Spleen (tissue), 11 donors: ENCODE data around the gene DHRS2. TPM values are rescaled to one million over a fixed set of nuclear protein-coding genes. Genes with fewer than 3 reads are reported as not detected.
"Not testable (repeated sequence)": the region's sequence is repeated elsewhere in the genome, so short reads cannot be mapped to it uniquely, and the experiment has no call there.

ENCODE experiments used
- DNase-seq: peaks from one replicate; pipeline ENCODE4 v3.0.0-alpha.2; 2020
- H3K27ac ChIP-seq, 8 donors: fragments of 200-600 bp; sonication (generic) in 7 of 8; 1 replicate in 4 of 8; 2 replicates in 4 of 8; pipeline versions ENCODE4 v1.5.0 to v1.8.0; 2016 to 2021; ENCODE audit warnings: inconsistent platforms in 4 of 8, mild to moderate bottlenecking in 4 of 8, moderate library complexity in 1 of 8
- H3K27me3 ChIP-seq, 7 donors: fragments of 200-600 bp; sonication (generic) in 6 of 7; replicated peaks in 1 of 7; 1 replicate in 4 of 7; 2 replicates in 3 of 7; pipeline versions ENCODE4 v1.5.0 to v1.8.0; 2016 to 2021; ENCODE audit warnings: inconsistent platforms in 3 of 7, mild to moderate bottlenecking in 1 of 7
- H3K36me3 ChIP-seq, 6 donors: fragments of 200-600 bp; sonication (generic) in 5 of 6; 1 replicate in 4 of 6; 2 replicates in 2 of 6; pipeline versions ENCODE4 v1.5.0 to v1.8.0; 2016 to 2021; ENCODE audit warnings: inconsistent platforms in 2 of 6
- H3K4me1 ChIP-seq, 6 donors: fragments of 200-600 bp; sonication (generic) in 5 of 6; 1 replicate in 3 of 6; 2 replicates in 3 of 6; pipeline versions ENCODE4 v1.5.0 to v1.8.0; 2016 to 2021; ENCODE audit warnings: inconsistent platforms in 3 of 6
- H3K4me3 ChIP-seq, 8 donors: fragments of 200-600 bp; sonication (generic) in 7 of 8; 1 replicate in 4 of 8; 2 replicates in 4 of 8; pipeline versions ENCODE4 v1.5.0 to v1.8.0; 2016 to 2021; ENCODE audit warnings: inconsistent platforms in 4 of 8, mild to moderate bottlenecking in 4 of 8, moderate library complexity in 2 of 8
- H3K9me3 ChIP-seq, 8 donors: fragments of 200-600 bp; sonication (generic) in 7 of 8; 1 replicate in 4 of 8; 2 replicates in 4 of 8; pipeline versions ENCODE4 v1.5.0 to v1.8.0; 2016 to 2021; ENCODE audit warnings: inconsistent platforms in 4 of 8
- POLR2A ChIP-seq, 3 donors: fragments of 450-650 bp; IDR thresholded peaks; one replicate each; pipeline ENCODE4 v1.5.1; 2017; ENCODE audit warnings: antibody characterized with exemption in 3 of 3, mild to moderate bottlenecking in 1 of 3
- POLR2AphosphoS5 ChIP-seq, 3 donors: sonication (generic); formaldehyde crosslinking; IDR thresholded peaks; one replicate each; pipeline ENCODE4 v1.5.1; 2017; ENCODE audit warnings: antibody characterized with exemption in 3 of 3
- WGBS, 5 donors: extraction: QIAGEN DNeasy Blood & Tissue Kit in 3 of 5; methylation state at CpG; one replicate each; pipeline versions ENCODE4 v1.1.5 to v1.1.7; 2013 to 2018; 5-methylcytosine and 5-hydroxymethylcytosine counted together
- intact Hi-C: fragments of 100-400 bp; cut with DNase I; formaldehyde crosslinking; loops from one replicate; pipeline ENCODE4 v1.15.0; 2023; ENCODE audit warnings: low total_unique reads
- polyA plus RNA-seq, 3 donors: library from polyadenylated mRNA; stranded (reverse); fragments of 200-250 nt; gene quantifications; one replicate each; pipeline ENCODE4 v1.2.1, GENCODE V29; 2013
- total RNA-seq, 7 donors: library from RNA; depleted of rRNA in 3 of 7; stranded (reverse); fragments of >200 nt in 3 of 7; fragmentation: NEBNext Ultra II Directional in 4 of 7; extraction: Animal tissue kit (Norgen Biotek cat#: 25700) in 4 of 7; gene quantifications; one replicate each; pipeline versions ENCODE4 v1.1.0 to v1.2.1, GENCODE V29; 2016 to 2021
- TF ChIP-seq, protein P1 (sequence below), 11 experiments: fragments of 200-600 bp in 7 of 11; fragments of 450-650 bp in 4 of 11; sonication (generic) in 4 of 11; IDR thresholded peaks in 8 of 11; conservative IDR thresholded peaks in 3 of 11; 1 replicate in 7 of 11; 2 replicates in 4 of 11; pipeline versions ENCODE4 v1.4.0 to v1.8.0; 2016 to 2021; ENCODE audit warnings: antibody characterized with exemption in 11 of 11, inconsistent platforms in 4 of 11, mild to moderate bottlenecking in 1 of 11
- donor health status: healthy with polysubstance abuse.
- donor health status: DM: no; HTN: no; CAD: no; lungs with moderate emphysema.
- donor health status: DM: no; HTN: no; CAD: no.
- donor health status: Bipolar disorder and iron deficiency.
- donor health status: healthy.
- donor health status: DM: no; HTN: no; CAD: no.
- donor health status: DM: yes; HTN: yes; CAD: no.

Gene DHRS2
- total and polyA plus RNA-seq, 10 donors = 3.3 to 30.6 (median 14.1) TPM

DNA sequence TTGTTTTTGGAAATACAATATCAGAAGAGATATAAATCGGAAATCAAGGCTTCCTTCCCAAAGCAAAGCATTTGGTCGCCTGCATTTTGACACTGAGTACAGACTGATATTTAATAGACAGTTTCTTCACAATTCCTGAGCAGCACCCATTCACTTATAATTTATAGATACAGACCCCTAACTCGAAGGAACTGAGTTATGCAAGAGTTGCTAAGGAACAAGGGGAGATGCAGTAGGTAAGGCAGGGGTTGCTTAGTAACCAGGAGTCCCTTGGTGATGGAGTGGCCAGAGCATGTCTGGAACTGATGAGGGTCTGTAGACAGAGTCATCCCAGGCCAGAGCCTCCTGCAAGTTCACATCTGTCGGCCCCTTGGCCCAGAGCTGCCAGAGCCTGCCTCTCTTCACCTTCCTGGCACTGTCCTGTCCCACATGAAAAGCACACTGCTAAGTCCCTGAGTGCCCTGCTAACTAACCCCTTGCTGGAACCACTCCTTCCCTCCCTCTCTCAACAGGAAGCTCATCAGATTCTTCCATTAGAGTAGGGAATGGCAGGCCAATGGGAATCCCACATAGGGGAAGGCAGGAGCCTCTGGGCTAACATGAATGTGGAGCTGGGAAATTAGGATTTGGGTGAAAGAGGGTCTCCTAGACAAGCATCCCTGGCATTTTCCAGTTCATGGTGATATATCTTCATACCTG lies 3.6 kb upstream of the DHRS2 start:
- Histone ChIP-seq H3K4me1 (peaks cover 14 to 27% (median 21%) of the 10 kb centered on the region in 6 donors), H3K9me3 (peaks cover 0 to 12% (median 4%) of the 10 kb centered on the region in 8 donors), H3K27ac (peak overlapping the region in 7 of 8 donors; percentile 35 to 72 (median 70)), H3K4me3 (peak overlapping the region in 1 of 8 donors; percentile 49), H3K27me3 (no peaks in the 10 kb centered on the region), H3K36me3 (no peaks in the 10 kb centered on the region)
- intact Hi-C loops = no loop called here
- DNase-seq = no peak
- TF ChIP-seq POLR2AphosphoS5 (IDR thresholded peaks at IDR 0.05) = no peak
- no peak for TF ChIP-seq POLR2A (IDR thresholded peaks at IDR 0.05)
- WGBS, 5 donors = 28 to 49% (median 37%) methylated on average over 4 of the region's 4 CpGs

DNA sequence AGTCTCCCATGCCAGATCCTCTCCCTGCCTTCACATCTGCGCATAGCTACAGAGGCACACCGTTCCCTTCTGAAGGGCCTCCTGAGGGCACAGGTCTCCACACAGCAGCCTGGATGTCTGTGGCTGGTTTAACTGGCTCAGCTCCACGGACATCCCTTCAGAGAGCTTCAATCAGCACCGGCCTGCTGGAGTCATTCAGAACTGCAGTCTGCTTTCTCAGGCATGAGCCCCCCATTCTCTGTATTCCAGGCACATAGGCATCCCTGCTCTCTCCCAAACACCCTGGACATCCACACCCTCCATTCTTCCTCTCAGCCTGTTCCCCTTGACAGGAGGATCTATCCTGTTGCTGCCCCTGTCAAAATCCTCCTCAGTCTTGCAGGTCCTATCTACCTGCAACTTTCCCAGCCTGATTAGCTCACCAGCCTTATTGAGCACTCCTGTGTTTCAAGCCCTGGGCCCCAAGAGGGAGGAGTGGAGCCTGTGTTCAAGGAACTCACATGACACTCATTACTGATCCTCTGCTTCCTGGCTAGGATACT lies 2.9 kb upstream of the DHRS2 start:
- H3K36me3 ChIP-seq = no peaks in the 10 kb centered on the region
- TF ChIP-seq POLR2A (IDR thresholded peaks at IDR 0.05) = no peak
- TF ChIP-seq POLR2AphosphoS5 (IDR thresholded peaks at IDR 0.05) = no peak
- TF ChIP-seq, protein P1, sequence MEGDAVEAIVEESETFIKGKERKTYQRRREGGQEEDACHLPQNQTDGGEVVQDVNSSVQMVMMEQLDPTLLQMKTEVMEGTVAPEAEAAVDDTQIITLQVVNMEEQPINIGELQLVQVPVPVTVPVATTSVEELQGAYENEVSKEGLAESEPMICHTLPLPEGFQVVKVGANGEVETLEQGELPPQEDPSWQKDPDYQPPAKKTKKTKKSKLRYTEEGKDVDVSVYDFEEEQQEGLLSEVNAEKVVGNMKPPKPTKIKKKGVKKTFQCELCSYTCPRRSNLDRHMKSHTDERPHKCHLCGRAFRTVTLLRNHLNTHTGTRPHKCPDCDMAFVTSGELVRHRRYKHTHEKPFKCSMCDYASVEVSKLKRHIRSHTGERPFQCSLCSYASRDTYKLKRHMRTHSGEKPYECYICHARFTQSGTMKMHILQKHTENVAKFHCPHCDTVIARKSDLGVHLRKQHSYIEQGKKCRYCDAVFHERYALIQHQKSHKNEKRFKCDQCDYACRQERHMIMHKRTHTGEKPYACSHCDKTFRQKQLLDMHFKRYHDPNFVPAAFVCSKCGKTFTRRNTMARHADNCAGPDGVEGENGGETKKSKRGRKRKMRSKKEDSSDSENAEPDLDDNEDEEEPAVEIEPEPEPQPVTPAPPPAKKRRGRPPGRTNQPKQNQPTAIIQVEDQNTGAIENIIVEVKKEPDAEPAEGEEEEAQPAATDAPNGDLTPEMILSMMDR (IDR thresholded peaks at IDR 0.05 in 8 of 11, conservative IDR thresholded peaks at IDR 0.05 in 3 of 11) = peak in 1 of 11 experiments; percentile 17
- H3K4me3 ChIP-seq = no peak overlapping the region
- no peaks in the 10 kb centered on the region for H3K27me3 ChIP-seq
- peak overlapping the region in 7 of 8 donors; percentile 35 to 72 (median 70) for H3K27ac ChIP-seq
- no peak for DNase-seq
- intact Hi-C loops = no loop called here
- peaks cover 0 to 12% (median 4%) of the 10 kb centered on the region in 8 donors for H3K9me3 ChIP-seq
- peaks cover 14 to 27% (median 21%) of the 10 kb centered on the region in 6 donors for H3K4me1 ChIP-seq
- 73 to 82% (median 80%) methylated on average over 4 of the region's 4 CpGs for whole genome bisulfite sequencing, 5 donors

- H3K27ac ChIP-seq, H3K4me3 ChIP-seq, intact Hi-C loops, DNase-seq, H3K27me3 ChIP-seq, H3K36me3 ChIP-seq: not testable (repeated sequence)
- Histone ChIP-seq H3K9me3 (peaks cover 0 to 12% (median 4%) of the 10 kb centered on the region in 8 donors), H3K4me1 (peaks cover 14 to 40% (median 27%) of the 10 kb centered on the region in 6 donors)
- 71 to 90% (median 81%) methylated on average over 5 of the region's 5 CpGs for WGBS, 5 donors
These were observed 1.3 kb upstream of the DHRS2 start for GRCh38 chr14:23634698-23635412.

GRCh38 chr14:23637312-23637654 lies 1.1 kb downstream of the DHRS2 start:
- Histone ChIP-seq H3K4me1 (peaks cover 23 to 49% (median 38%) of the 10 kb centered on the region in 6 donors), H3K9me3 (peaks cover 0 to 12% (median 4%) of the 10 kb centered on the region in 8 donors)
- DNase-seq, intact Hi-C loops, H3K27ac ChIP-seq, H3K27me3 ChIP-seq, H3K4me3 ChIP-seq, H3K36me3 ChIP-seq: not testable (repeated sequence)
- WGBS, 5 donors = 93 to 96% (median 95%) methylated on average over 4 of the region's 4 CpGs

GRCh38 chr14:23637655-23638413 lies 1.7 kb downstream of the DHRS2 start:
- DNase-seq, H3K27ac ChIP-seq, H3K27me3 ChIP-seq, intact Hi-C loops, H3K4me3 ChIP-seq, H3K36me3 ChIP-seq: not testable (repeated sequence)
- Histone ChIP-seq H3K9me3 (peaks cover 0 to 12% (median 4%) of the 10 kb centered on the region in 8 donors), H3K4me1 (peaks cover 20 to 44% (median 32%) of the 10 kb centered on the region in 6 donors)
- 88 to 93% (median 89%) methylated on average over 17 of the region's 17 CpGs for WGBS, 5 donors
